Stimulated activated naive CD8-positive, alpha-beta T cell treated with anti-CD3 and anti-CD28 coated beads, Interleukin-15, Interleukin-2, amounts not matched to agents 100 ng/mL and 50 ng/mL, for 24 hours (primary cell): ENCODE data around the gene FILIP1L.

Experiments
- H3K27ac Mint-ChIP-seq: one replicate; pipeline ENCODE4 v1.8.0; 2021; ENCODE audit warnings: mild to moderate bottlenecking, mixed read lengths
- H3K27me3 Mint-ChIP-seq: one replicate; pipeline ENCODE4 v1.8.0; 2021; ENCODE audit warnings: mixed read lengths
- H3K36me3 Mint-ChIP-seq: one replicate; pipeline ENCODE4 v1.8.0; 2021; ENCODE audit warnings: low read depth, mixed read lengths
- H3K4me1 Mint-ChIP-seq: one replicate; pipeline ENCODE4 v1.8.0; 2021; ENCODE audit warnings: low read depth, mixed read lengths
- H3K4me3 Mint-ChIP-seq: one replicate; pipeline ENCODE4 v1.8.0; 2021; ENCODE audit warnings: mild to moderate bottlenecking, mixed read lengths
- H3K9me3 Mint-ChIP-seq: one replicate; pipeline ENCODE4 v1.8.0; 2021; ENCODE audit warnings: mixed read lengths

The FILIP1L gene

GRCh38 chr3:99965077-99965476 is 149.2 kb downstream of the FILIP1L start:
- H3K4me1 Mint-ChIP-seq, result peaks cover 23% of the 10 kb centered on the region
- no peaks in the 10 kb centered on the region for H3K27me3 Mint-ChIP-seq
- no peaks in the 10 kb centered on the region for H3K9me3 Mint-ChIP-seq
- peaks cover 29% of the 10 kb centered on the region for H3K36me3 Mint-ChIP-seq
- no peak overlapping the region for H3K4me3 Mint-ChIP-seq
- H3K27ac Mint-ChIP-seq, result no peak overlapping the region

GRCh38 chr3:99962703-99963102 is 151.6 kb downstream of the FILIP1L start:
- no peak overlapping the region for H3K27ac Mint-ChIP-seq
- H3K36me3 Mint-ChIP-seq, result peaks cover 17% of the 10 kb centered on the region
- no peaks in the 10 kb centered on the region for H3K9me3 Mint-ChIP-seq
- peaks cover 7% of the 10 kb centered on the region for H3K4me1 Mint-ChIP-seq
- no peaks in the 10 kb centered on the region for H3K27me3 Mint-ChIP-seq
- no peak overlapping the region for H3K4me3 Mint-ChIP-seq

GRCh38 chr3:99961756-99962515 is 152.4 kb downstream of the FILIP1L start:
- Mint-ChIP-seq H3K9me3 (no peaks in the 10 kb centered on the region), H3K36me3 (peaks cover 10% of the 10 kb centered on the region), H3K4me3 (no peak overlapping the region), H3K4me1 (peaks cover 7% of the 10 kb centered on the region), H3K27ac (no peak overlapping the region), H3K27me3 (no peaks in the 10 kb centered on the region)

GRCh38 chr3:99960941-99961340 is 153.4 kb downstream of the FILIP1L start:
- H3K36me3 Mint-ChIP-seq, result peaks cover 10% of the 10 kb centered on the region
- H3K4me1 Mint-ChIP-seq, result peaks cover 7% of the 10 kb centered on the region
- H3K9me3 Mint-ChIP-seq, result no peaks in the 10 kb centered on the region
- H3K27me3 Mint-ChIP-seq, result no peaks in the 10 kb centered on the region
- H3K27ac Mint-ChIP-seq, result no peak overlapping the region
- no peak overlapping the region for H3K4me3 Mint-ChIP-seq

GRCh38 chr3:99960123-99960878 is 154.0 kb downstream of the FILIP1L start:
- no peak overlapping the region for H3K4me3 Mint-ChIP-seq
- H3K36me3 Mint-ChIP-seq, result peaks cover 10% of the 10 kb centered on the region
- H3K4me1 Mint-ChIP-seq, result peaks cover 6% of the 10 kb centered on the region
- no peak overlapping the region for H3K27ac Mint-ChIP-seq
- no peaks in the 10 kb centered on the region for H3K27me3 Mint-ChIP-seq
- H3K9me3 Mint-ChIP-seq, result no peaks in the 10 kb centered on the region

GRCh38 chr3:99958222-99958912 is 155.9 kb downstream of the FILIP1L start:
- Mint-ChIP-seq H3K36me3 (peaks cover 9% of the 10 kb centered on the region), H3K4me1 (no peaks in the 10 kb centered on the region), H3K27me3 (no peaks in the 10 kb centered on the region), H3K27ac (no peak overlapping the region), H3K9me3 (no peaks in the 10 kb centered on the region), H3K4me3 (no peak overlapping the region)

GRCh38 chr3:99957151-99957796 is 157.0 kb downstream of the FILIP1L start:
- peaks cover 6% of the 10 kb centered on the region for H3K36me3 Mint-ChIP-seq
- no peaks in the 10 kb centered on the region for H3K27me3 Mint-ChIP-seq
- no peak overlapping the region for H3K4me3 Mint-ChIP-seq
- no peak overlapping the region for H3K27ac Mint-ChIP-seq
- H3K9me3 Mint-ChIP-seq, result no peaks in the 10 kb centered on the region
- no peaks in the 10 kb centered on the region for H3K4me1 Mint-ChIP-seq

GRCh38 chr3:99955773-99956562 is 158.3 kb downstream of the FILIP1L start:
- no peak overlapping the region for H3K27ac Mint-ChIP-seq
- no peaks in the 10 kb centered on the region for H3K36me3 Mint-ChIP-seq
- H3K4me3 Mint-ChIP-seq, result no peak overlapping the region
- no peaks in the 10 kb centered on the region for H3K9me3 Mint-ChIP-seq
- H3K27me3 Mint-ChIP-seq, result no peaks in the 10 kb centered on the region
- H3K4me1 Mint-ChIP-seq, result no peaks in the 10 kb centered on the region

GRCh38 chr3:99954914-99955644 is 159.2 kb downstream of the FILIP1L start:
- H3K4me3 Mint-ChIP-seq, result no peak overlapping the region
- no peaks in the 10 kb centered on the region for H3K27me3 Mint-ChIP-seq
- no peaks in the 10 kb centered on the region for H3K36me3 Mint-ChIP-seq
- no peaks in the 10 kb centered on the region for H3K9me3 Mint-ChIP-seq
- H3K27ac Mint-ChIP-seq, result no peak overlapping the region
- no peaks in the 10 kb centered on the region for H3K4me1 Mint-ChIP-seq

GRCh38 chr3:99953596-99953995 is 160.7 kb downstream of the FILIP1L start:
- Mint-ChIP-seq H3K27me3 (no peaks in the 10 kb centered on the region), H3K36me3 (no peaks in the 10 kb centered on the region), H3K9me3 (no peaks in the 10 kb centered on the region), H3K27ac (no peak overlapping the region), H3K4me1 (no peaks in the 10 kb centered on the region), H3K4me3 (no peak overlapping the region)

- H3K27ac Mint-ChIP-seq, result no peak overlapping the region
- H3K9me3 Mint-ChIP-seq, result no peaks in the 10 kb centered on the region
- no peaks in the 10 kb centered on the region for H3K36me3 Mint-ChIP-seq
- H3K4me1 Mint-ChIP-seq, result no peaks in the 10 kb centered on the region
- no peaks in the 10 kb centered on the region for H3K27me3 Mint-ChIP-seq
- H3K4me3 Mint-ChIP-seq, result no peak overlapping the region
These were observed 162.0 kb downstream of the FILIP1L start for GRCh38 chr3:99952306-99952705.

GRCh38 chr3:99951701-99952100 is 162.6 kb downstream of the FILIP1L start:
- Mint-ChIP-seq H3K4me3 (no peak overlapping the region), H3K36me3 (no peaks in the 10 kb centered on the region), H3K27me3 (no peaks in the 10 kb centered on the region), H3K27ac (no peak overlapping the region), H3K9me3 (no peaks in the 10 kb centered on the region), H3K4me1 (no peaks in the 10 kb centered on the region)

GRCh38 chr3:99950921-99951320 is 163.4 kb downstream of the FILIP1L start:
- Mint-ChIP-seq H3K27me3 (no peaks in the 10 kb centered on the region), H3K9me3 (no peaks in the 10 kb centered on the region), H3K4me1 (no peaks in the 10 kb centered on the region), H3K4me3 (no peak overlapping the region), H3K36me3 (no peaks in the 10 kb centered on the region), H3K27ac (no peak overlapping the region)
